K562 (cell line): ENCODE measurements around the gene PACRG. TPM values are rescaled to one million over a fixed set of nuclear protein-coding genes. Genes with fewer than 3 reads are reported as not detected.

Source experiments
- ATAC-seq: fragments of 200-7000 bp; cut with Tn5 transposase; 3 replicates; pipeline ENCODE4 v1.9.1; 2020; ENCODE audit warnings: moderate library complexity
- BruUV-seq: library from RNA; stranded (reverse); fragments of 400-500 nt; replicated peaks from 2 replicates; lab custom pipeline; 2021; lab: Mats Ljungman, UMichigan
- CTCF ChIA-PET: fragments of 300-600 bp; formaldehyde crosslinking; extraction: SDS; loops from one replicate; lab custom pipeline; 2021; ENCODE audit warnings: low intra/inter-chr PET ratio; lab: Yijun Ruan, JAX
- POLR2A ChIA-PET: fragments of 300-600, 350-650 bp; sonication (Branson Sonifier 250); formaldehyde crosslinking; extraction: SDS; loops from one replicate; lab custom pipeline; 2021; ENCODE audit warnings: antibody characterized with exemption, inconsistent platforms; lab: Yijun Ruan, JAX
- DNase-seq, 4 experiments: peaks; one replicate each; pipeline versions ENCODE4 v3.0.0 to v3.0.0-alpha.2; 2011 to 2018; ENCODE audit warnings: low spot score in 3 of 4, mixed read lengths in 3 of 4; ENCODE audit errors: extremely low read depth in 1 of 4
- FAIRE-seq: peaks from 2 replicates; lab custom pipeline; 2011; peaks lifted over from hg19 to GRCh38; lab: Jason Lieb, UNC
- H2AFZ ChIP-seq: 2 replicates; pipeline ENCODE4 v1.6.0; 2011; ENCODE audit warnings: low read depth, low read length, control low read depth, inconsistent platforms
- H3K27ac ChIP-seq: fragments of 200-600 bp; 3 replicates; pipeline ENCODE4 v1.8.0; 2011; ENCODE audit warnings: low read depth, mild to moderate bottlenecking, control low read depth, inconsistent platforms, low read length, moderate library complexity, mixed read lengths; ENCODE audit errors: extremely low read depth
- H3K27me3 ChIP-seq, 2 experiments: fragments of 300-600 bp in 1 of 2; 2 replicates in 1 of 2; 3 replicates in 1 of 2; pipeline versions ENCODE4 v1.6.0 to v1.8.0; 2011; ENCODE audit warnings: inconsistent platforms in 2 of 2, low read length in 2 of 2, mild to moderate bottlenecking in 1 of 2, mixed read lengths in 1 of 2, moderate library complexity in 1 of 2; ENCODE audit not compliant: control insufficient read depth in 2 of 2, insufficient read depth in 2 of 2
- H3K36me3 ChIP-seq: fragments of 300-600 bp; 3 replicates; pipeline ENCODE4 v1.8.0; 2011; ENCODE audit warnings: mild to moderate bottlenecking, low read length, inconsistent platforms; ENCODE audit not compliant: control insufficient read depth, insufficient read depth
- H3K4me1 ChIP-seq, 2 experiments: fragments of 200-600 bp in 1 of 2; replicated peaks in 1 of 2; 2 replicates in 1 of 2; 3 replicates in 1 of 2; pipeline versions ENCODE4 v1.5.1 to v1.8.0; 2011; ENCODE audit warnings: inconsistent platforms in 2 of 2, low read length in 2 of 2, mild to moderate bottlenecking in 1 of 2, mixed read lengths in 1 of 2, moderate library complexity in 1 of 2; ENCODE audit not compliant: control insufficient read depth in 2 of 2, insufficient read depth in 2 of 2
- H3K4me2 ChIP-seq: 2 replicates; pipeline ENCODE4 v1.6.1; 2011; ENCODE audit warnings: low read length, control low read depth, inconsistent platforms, mixed read lengths; ENCODE audit not compliant: insufficient read depth
- H3K4me3 ChIP-seq: fragments of 200-600 bp; sonication (generic), shearing (Covaris generic); 2 replicates; pipeline ENCODE4 v1.5.1; 2016; ENCODE audit warnings: control low read depth, inconsistent platforms
- H3K79me2 ChIP-seq: fragments of 200-600 bp; 3 replicates; pipeline ENCODE4 v1.8.0; 2011; ENCODE audit warnings: low read length, inconsistent platforms; ENCODE audit not compliant: control insufficient read depth, insufficient read depth
- H3K9ac ChIP-seq, 2 experiments: 2 replicates each; pipeline versions ENCODE4 v1.6.0 to v1.6.1; 2011; ENCODE audit warnings: low read depth in 2 of 2, low read length in 2 of 2, control low read depth in 1 of 2, inconsistent platforms in 1 of 2, mild to moderate bottlenecking in 1 of 2, mixed read lengths in 1 of 2; ENCODE audit not compliant: insufficient read depth in 1 of 2
- H3K9me1 ChIP-seq: one replicate; pipeline ENCODE4 v1.6.0; 2011; ENCODE audit warnings: inconsistent platforms, mild to moderate bottlenecking, low read length, moderate library complexity; ENCODE audit not compliant: control insufficient read depth, insufficient read depth
- H3K9me3 ChIP-seq: replicated peaks from 2 replicates; pipeline ENCODE4 v1.5.1; 2011; ENCODE audit warnings: low read depth, low read length, inconsistent platforms; ENCODE audit not compliant: control insufficient read depth, insufficient read depth
- H4K20me1 ChIP-seq: replicated peaks from 2 replicates; pipeline ENCODE4 v1.6.1; 2011; ENCODE audit warnings: low read length, inconsistent platforms, mixed read lengths; ENCODE audit not compliant: control insufficient read depth, insufficient read depth
- BHLHE40 ChIP-seq: IDR thresholded peaks from 2 replicates; pipeline ENCODE4 v1.6.1; 2011; ENCODE audit warnings: low read length, improper control_type of control experiment
- BMI1 ChIP-seq: fragments of 150-350 bp; IDR thresholded peaks from 2 replicates; pipeline ENCODE4 v1.6.1; 2014; ENCODE audit warnings: low read length
- ETV5 ChIP-seq: sonication (generic); formaldehyde crosslinking; IDR thresholded peaks from 2 replicates; pipeline ENCODE4 v1.4.0; 2020; ENCODE audit warnings: low read depth, mild to moderate bottlenecking, missing genetic modification reagents
- FOS ChIP-seq: IDR thresholded peaks from 3 replicates; pipeline ENCODE4 v1.6.1; 2011; ENCODE audit not compliant: insufficient read length; ENCODE audit errors: extremely low read depth
- FOXM1 ChIP-seq, 2 experiments: fragments of 450-650 bp in 1 of 2; sonication (generic) in 1 of 2; formaldehyde crosslinking in 1 of 2; IDR thresholded peaks; 2 replicates each; pipeline versions ENCODE4 v1.6.1 to v1.9.0; 2017 to 2022; ENCODE audit warnings: low read depth in 2 of 2, mild to moderate bottlenecking in 2 of 2, missing genetic modification reagents in 1 of 2, moderate library complexity in 1 of 2
- GABPB1 ChIP-seq: sonication (generic); formaldehyde crosslinking; IDR thresholded peaks from 2 replicates; pipeline ENCODE4 v1.8.0; 2022; ENCODE audit warnings: mild to moderate bottlenecking, missing genetic modification reagents
- HMBOX1 ChIP-seq: sonication (generic); IDR thresholded peaks from 2 replicates; pipeline ENCODE4 v1.6.1; 2016
- MAFK ChIP-seq: IDR thresholded peaks from 2 replicates; pipeline ENCODE4 v1.6.1; 2011; ENCODE audit warnings: low read length, improper control_type of control experiment
- MCM2 ChIP-seq: fragments of 450-650 bp; IDR thresholded peaks from 2 replicates; pipeline ENCODE4 v1.6.1; 2017; ENCODE audit warnings: low read depth, mild to moderate bottlenecking
- NR4A1 ChIP-seq, 2 experiments: fragments of 250-450 bp in 1 of 2; fragments of 450-650 bp in 1 of 2; sonication (Bioruptor Pico) in 1 of 2; IDR thresholded peaks; 2 replicates each; pipeline versions ENCODE4 v1.4.0 to v1.6.1; 2016 to 2020; ENCODE audit warnings: mild to moderate bottlenecking in 2 of 2, missing compliant biosample characterization in 1 of 2, missing genetic modification characterization in 1 of 2, moderate library complexity in 1 of 2
- TCF15 ChIP-seq: fragments of 250-450 bp; sonication (Bioruptor Pico); IDR thresholded peaks from 2 replicates; pipeline ENCODE4 v1.8.0; 2022; ENCODE audit warnings: moderate library complexity, mild to moderate bottlenecking, inconsistent platforms
- UBTF ChIP-seq, 2 experiments: IDR thresholded peaks; 2 replicates each; pipeline ENCODE4 v1.6.1; 2012; ENCODE audit warnings: improper control_type of control experiment in 2 of 2, low read depth in 2 of 2, low read length in 2 of 2, borderline replicate concordance in 1 of 2
- ZNF277 ChIP-seq: fragments of 250-450 bp; sonication (Bioruptor Pico); IDR thresholded peaks from 2 replicates; pipeline ENCODE4 v1.8.0; 2022; ENCODE audit warnings: inconsistent platforms, mild to moderate bottlenecking, moderate library complexity, borderline replicate concordance
- ZNF280B ChIP-seq: fragments of 250-450 bp; sonication (Bioruptor Pico); IDR thresholded peaks from 2 replicates; pipeline ENCODE4 v1.5.1; 2021; ENCODE audit warnings: mild to moderate bottlenecking
- ZNF311 ChIP-seq: fragments of 250-450 bp; sonication (Bioruptor Pico); IDR thresholded peaks from 2 replicates; pipeline ENCODE4 v1.4.0; 2020; ENCODE audit warnings: mild to moderate bottlenecking, moderate library complexity
- ZSCAN32 ChIP-seq: fragments of 450-650 bp; formaldehyde crosslinking; IDR thresholded peaks from 2 replicates; pipeline ENCODE4 v1.4.0; 2020; ENCODE audit warnings: mild to moderate bottlenecking, moderate library complexity
- WGBS: fragments of 100-300 bp; shearing (Covaris generic); methylation state at CpG from one replicate; pipeline ENCODE4 v1.1.6; 2016; ENCODE audit warnings: low coverage, mixed read lengths; ENCODE audit not compliant: insufficient coverage; ENCODE audit errors: missing lambda C conversion rate; 5-methylcytosine and 5-hydroxymethylcytosine counted together
- in situ Hi-C: fragments of 300-500 bp; cut with MboI; formaldehyde crosslinking; loops from 4 replicates; pipeline ENCODE4 v1.15.0; 2018; ENCODE audit warnings: inconsistent platforms, mixed read lengths
- intact Hi-C: fragments of 100-400 bp; cut with micrococcal nuclease; formaldehyde crosslinking; loops from 2 replicates; pipeline ENCODE4 v1.14.2; 2022
- polyA plus RNA-seq, 8 experiments: library from polyadenylated mRNA; depleted of rRNA in 4 of 8; stranded (reverse) in 5 of 8; unstranded in 3 of 8; fragments of >200 nt; fragmentation: Nextera tagmentation in 2 of 8; fragmentation: Illumina TruSeq in 1 of 8; extraction: Ambion mirVana in 2 of 8; extraction: Trizol in 1 of 8; gene quantifications; 2 replicates each; pipeline versions ENCODE4 v1.2.1 to v1.2.3, GENCODE V29; 2011 to 2014; ENCODE audit warnings: inconsistent platforms in 1 of 8, missing spikeins in 1 of 8
- total RNA-seq, 7 experiments: library from RNA; depleted of rRNA in 6 of 7; stranded (reverse); fragments of >200 nt in 6 of 7; fragmentation: Illumina TruSeq in 2 of 7; extraction: Trizol in 2 of 7; gene quantifications; 2 replicates each; pipeline versions ENCODE4 v1.2.1 to v1.2.3, GENCODE V29; 2011 to 2021; ENCODE audit warnings: low replicate concordance in 1 of 7

Gene PACRG
- total and polyA plus RNA-seq, 9 of the 15 experiments (the other 6 are each of a cell fraction or from before 2014, with no cell fraction given), result 0.04 TPM; not detected in 8

- Histone ChIP-seq H3K4me2 (no peak overlapping the region), H3K79me2 (no peaks in the 10 kb centered on the region), H3K36me3 (no peaks in the 10 kb centered on the region), H3K4me3 (no peak overlapping the region), H3K9ac (no peak overlapping the region), H3K9me3 (no peaks in the 10 kb centered on the region), H3K27ac (no peak overlapping the region), H3K27me3 (0 out of 5 replicates have a peak, but pooled peaks cover 0 to 10% of the 10 kb centered on the region in 2 experiments), H3K9me1 (no peaks in the 10 kb centered on the region), H4K20me1 (no peaks in the 10 kb centered on the region), H2AFZ (no peak overlapping the region), H3K4me1 (no peaks in the 10 kb centered on the region)
- ChIA-PET POLR2A (interaction anchor here (1.2 kb wide), 1 partner anchor 10 kb away, joined by 3 read pairs; no protein-coding TSS in a partner anchor), CTCF (no interaction called here)
- no TSS peak for BruUV-seq
- 0% methylated on average over 2 of the region's 2 CpGs for WGBS
- FAIRE-seq, result no peak
- in situ Hi-C loops, result no loop called here
- intact Hi-C loops, result no loop called here
- ATAC-seq, result no peak
- DNase-seq, result no peak
- TF ChIP-seq ZNF311 (CRISPR knock-in tag), result no peak
- no peak for TF ChIP-seq MAFK
- no peak for TF ChIP-seq BHLHE40
- no peak for TF ChIP-seq ZNF280B (CRISPR knock-in tag)
- TF ChIP-seq HMBOX1, result no peak
- no peak for TF ChIP-seq TCF15 (CRISPR knock-in tag)
- no peak for TF ChIP-seq MCM2
- TF ChIP-seq ETV5, result no peak
- no peak for TF ChIP-seq ZSCAN32
- TF ChIP-seq ZNF277, result no peak
- no peak for TF ChIP-seq NR4A1 (CRISPR knock-in tag; IDR thresholded peaks at IDR 0.05)
- no peak for TF ChIP-seq NR4A1 (tag; IDR thresholded peaks at IDR 0.05)
- TF ChIP-seq BMI1, result no peak
- no peak for TF ChIP-seq FOS
- TF ChIP-seq FOXM1 (IDR thresholded peaks at IDR 0.05; ENCODE audit: low read depth), result no peak
- no peak for TF ChIP-seq FOXM1 (CRISPR knock-in tag; IDR thresholded peaks at IDR 0.05; ENCODE audit: low read depth)
- TF ChIP-seq GABPB1 (CRISPR knock-in tag), result no peak
- TF ChIP-seq UBTF (IDR thresholded peaks at IDR 0.05; ENCODE audit: borderline replicate concordance in 1 of 2, low read depth in 2 of 2, low read length in 2 of 2), result no peak
Measured at GRCh38 chr6:163128324-163128723, 400.6 kb downstream of the PACRG start.
